ENCODE measurements around the gene AGAP3. TPM values are rescaled to one million over a fixed set of nuclear protein-coding genes. Genes with fewer than 3 reads are reported as not detected.

Gene AGAP3
- total and polyA plus RNA-seq, 2 of the 4 experiments (the other 2 are of a cell fraction) = 35.3 to 93.9 TPM

DNA sequence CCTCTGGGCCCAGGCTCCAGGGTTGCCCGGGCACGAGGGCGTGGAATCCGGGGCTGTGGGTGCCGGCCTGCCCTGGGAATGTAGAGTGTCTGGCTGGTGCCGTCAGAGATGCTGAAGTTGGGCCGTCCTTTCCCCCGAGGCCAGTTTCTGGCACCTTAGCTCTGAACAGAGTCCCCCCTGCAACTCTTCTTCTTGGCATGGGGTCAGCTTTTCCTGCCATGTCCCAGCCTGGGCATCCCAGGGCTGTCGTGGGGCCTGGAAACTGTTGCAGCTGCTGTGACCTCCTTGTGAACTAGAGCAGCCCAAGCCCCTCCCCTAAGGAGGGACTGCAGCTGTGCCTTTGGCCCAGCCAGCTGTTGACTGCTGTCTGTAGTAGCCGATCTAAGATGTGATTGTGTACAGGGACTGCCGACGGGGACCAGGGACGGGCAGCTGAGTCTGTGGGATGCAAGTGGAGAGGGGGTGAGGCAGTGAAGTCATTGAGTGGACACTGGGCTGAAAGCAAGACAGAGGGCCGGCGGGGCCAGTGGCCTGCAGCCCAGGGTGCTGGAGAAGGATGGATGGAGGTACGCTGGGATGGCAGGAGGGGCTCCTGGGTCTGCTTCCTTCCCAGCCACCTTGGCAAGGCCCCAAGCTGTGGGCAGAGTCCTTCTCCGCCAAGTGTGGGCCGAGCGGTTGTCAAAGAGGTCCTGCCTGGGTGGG lies 45.5 kb downstream of the AGAP3 start:
- H3K4ac ChIP-seq (ENCODE audit: low read depth, low read length) = no peak overlapping the region
- dilution Hi-C loops (cut with HindIII; ENCODE audit: low sequenced_read_pairs, unreplicated experiment) = no loop called here
- no peak for ATAC-seq (ENCODE audit: low read depth)

More for the DNA sequence above, 45.5 kb downstream of the AGAP3 start:
- Histone ChIP-seq H3K4me3 (ENCODE audit: insufficient read depth, low read depth, low read length) (no peak overlapping the region), H3K9me3 (ENCODE audit: control insufficient read depth, insufficient read depth, low read length) (no peaks in the 10 kb centered on the region), H4K20me1 (ENCODE audit: insufficient read depth, low read length) (peaks cover 13% of the 10 kb centered on the region), H3K4me2 (ENCODE audit: low read depth, low read length) (no peak overlapping the region), H2BK5ac (ENCODE audit: low read depth, low read length, poor library complexity, severe bottlenecking) (no peak overlapping the region), H3K36me3 (ENCODE audit: control insufficient read depth, insufficient read depth, low read length) (peaks cover 83% of the 10 kb centered on the region), H3K27me3 (ENCODE audit: control insufficient read depth, insufficient read depth, low read length) (no peaks in the 10 kb centered on the region), H2AK9ac (replicated peaks; ENCODE audit: low read depth, low read length, poor library complexity) (no peak overlapping the region), H2BK120ac (ENCODE audit: low read depth, low read length) (no peak overlapping the region), H4K5ac (ENCODE audit: low read depth, low read length) (no peak overlapping the region), H2BK15ac (ENCODE audit: low read depth, low read length) (no peak overlapping the region), H3K27ac (ENCODE audit: insufficient read depth, low read length) (no peak overlapping the region), H2AK5ac (ENCODE audit: low read depth, low read length) (no peak overlapping the region), H3K56ac (ENCODE audit: extremely low read depth, insufficient read depth, low read length) (no peak overlapping the region), H3K79me1 (ENCODE audit: low read depth in 1 of 2, low read length in 2 of 2) (peaks cover 0 to 17% of the 10 kb centered on the region in 2 experiments; a peak in 2 of 4 replicates), H2BK20ac (ENCODE audit: low read depth, low read length) (no peak overlapping the region), H4K8ac (ENCODE audit: low read depth in 2 of 2, low read length in 2 of 2) (no peak overlapping the region), H3K9ac (ENCODE audit: low read depth, low read length) (no peak overlapping the region), H3K23ac (ENCODE audit: low read depth, low read length) (no peak overlapping the region), H2AFZ (replicated peaks; ENCODE audit: low read length, poor library complexity) (no peak overlapping the region), H4K91ac (ENCODE audit: insufficient read depth, low read depth, low read length) (no peak overlapping the region), H3K9me1 (ENCODE audit: insufficient read depth, low read length) (no peaks in the 10 kb centered on the region; the same call in 1 of the 2 replicates), H3K14ac (replicated peaks; ENCODE audit: low read depth, low read length) (no peak overlapping the region), H3K4me1 (ENCODE audit: control insufficient read depth, insufficient read depth, low read length) (no peaks in the 10 kb centered on the region), H3K18ac (ENCODE audit: low read depth, low read length) (no peak overlapping the region)
- intact Hi-C loops (cut with micrococcal nuclease) = no loop called here
- 62% methylated on average over 7 of the region's 19 CpGs; no CpG with 5 or more reads in 1 of the 2 experiments for WGBS, 2 experiments (ENCODE audit: extremely low coverage in 2 of 2, insufficient read length in 1 of 2)
- BruUV-seq (replicated peaks) = no TSS peak
- ChIA-PET CTCF (no interaction called here), POLR2A (ENCODE audit: unreplicated experiment) (no interaction called here)
- no peak for TF ChIP-seq RCOR1 (IDR thresholded peaks at IDR 0.05; ENCODE audit: insufficient replicate concordance, low read length)
- no peak for TF ChIP-seq MXI1 (IDR thresholded peaks at IDR 0.05; ENCODE audit: borderline replicate concordance, low read depth, low read length)
- no peak for TF ChIP-seq MAFK (IDR thresholded peaks at IDR 0.05; ENCODE audit: low read depth, low read length)
- TF ChIP-seq, protein P1, sequence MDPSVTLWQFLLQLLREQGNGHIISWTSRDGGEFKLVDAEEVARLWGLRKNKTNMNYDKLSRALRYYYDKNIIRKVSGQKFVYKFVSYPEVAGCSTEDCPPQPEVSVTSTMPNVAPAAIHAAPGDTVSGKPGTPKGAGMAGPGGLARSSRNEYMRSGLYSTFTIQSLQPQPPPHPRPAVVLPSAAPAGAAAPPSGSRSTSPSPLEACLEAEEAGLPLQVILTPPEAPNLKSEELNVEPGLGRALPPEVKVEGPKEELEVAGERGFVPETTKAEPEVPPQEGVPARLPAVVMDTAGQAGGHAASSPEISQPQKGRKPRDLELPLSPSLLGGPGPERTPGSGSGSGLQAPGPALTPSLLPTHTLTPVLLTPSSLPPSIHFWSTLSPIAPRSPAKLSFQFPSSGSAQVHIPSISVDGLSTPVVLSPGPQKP (IDR thresholded peaks at IDR 0.05; ENCODE audit: borderline replicate concordance, low read depth, low read length) = no peak
- no peak for TF ChIP-seq CEBPB (IDR thresholded peaks at IDR 0.05; ENCODE audit: low read depth, low read length)
- TF ChIP-seq, protein P2, sequence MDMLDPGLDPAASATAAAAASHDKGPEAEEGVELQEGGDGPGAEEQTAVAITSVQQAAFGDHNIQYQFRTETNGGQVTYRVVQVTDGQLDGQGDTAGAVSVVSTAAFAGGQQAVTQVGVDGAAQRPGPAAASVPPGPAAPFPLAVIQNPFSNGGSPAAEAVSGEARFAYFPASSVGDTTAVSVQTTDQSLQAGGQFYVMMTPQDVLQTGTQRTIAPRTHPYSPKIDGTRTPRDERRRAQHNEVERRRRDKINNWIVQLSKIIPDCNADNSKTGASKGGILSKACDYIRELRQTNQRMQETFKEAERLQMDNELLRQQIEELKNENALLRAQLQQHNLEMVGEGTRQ (IDR thresholded peaks at IDR 0.05; ENCODE audit: low read depth, low read length) = no peak
- TF ChIP-seq RAD21 (IDR thresholded peaks at IDR 0.05; ENCODE audit: low read length) = no peak
- no peak for TF ChIP-seq CTCF (conservative IDR thresholded peaks at IDR 0.05; ENCODE audit: low read depth, low read length)
- no peak for TF ChIP-seq CHD1 (IDR thresholded peaks at IDR 0.05; ENCODE audit: low read depth, low read length)
- TF ChIP-seq POLR2A (IDR thresholded peaks at IDR 0.05; ENCODE audit: low read depth, low read length) = no peak
- TF ChIP-seq SMC3 (IDR thresholded peaks at IDR 0.05; ENCODE audit: low read depth, low read length) = no peak
- no peak for TF ChIP-seq RFX5 (IDR thresholded peaks at IDR 0.05; ENCODE audit: low read depth, low read length)
- DNase-seq = no peak
- in situ Hi-C loops (cut with MboI; ENCODE audit: low sequenced_read_pairs) = no loop called here
